Erythroblast (primary cell): ENCODE measurements around the gene FAM32A.
A peak's percentile ranks its signal among the peaks of the same experiment; 100 is the strongest.

Source experiments
- DNase-seq, 2 experiments: peaks; one replicate each; lab custom pipeline; 2025; lab: John Stamatoyannopoulos, UW
- GATA1 ChIP-seq: IDR thresholded peaks from 2 replicates; pipeline ENCODE4 v1.6.1; 2011; ENCODE audit warnings: low read depth, mild to moderate bottlenecking, control low read depth, low read length, moderate library complexity
- POLR2A ChIP-seq: IDR thresholded peaks from 2 replicates; pipeline ENCODE4 v1.6.1; 2011; ENCODE audit warnings: mild to moderate bottlenecking, low read length

Gene FAM32A

GRCh38 chr19:16201011-16201391 lies 15.8 kb downstream of the FAM32A start:
- no peak for DNase-seq

GRCh38 chr19:16202320-16203255 lies 17.4 kb downstream of the FAM32A start:
- no peak for TF ChIP-seq POLR2A
- TF ChIP-seq GATA1 = no peak
- no peak for DNase-seq

More at GRCh38 chr19:16201011-16201391, 15.8 kb downstream of the FAM32A start:
- TF ChIP-seq POLR2A = no peak
- TF ChIP-seq GATA1 = no peak

GRCh38 chr19:16203256-16204004 lies 18.2 kb downstream of the FAM32A start:
- DNase-seq = no peak
- TF ChIP-seq POLR2A (no peak), GATA1 (no peak)

GRCh38 chr19:16204005-16204294 lies 18.7 kb downstream of the FAM32A start:
- no peak for DNase-seq
- TF ChIP-seq POLR2A = no peak
- no peak for TF ChIP-seq GATA1

DNA sequence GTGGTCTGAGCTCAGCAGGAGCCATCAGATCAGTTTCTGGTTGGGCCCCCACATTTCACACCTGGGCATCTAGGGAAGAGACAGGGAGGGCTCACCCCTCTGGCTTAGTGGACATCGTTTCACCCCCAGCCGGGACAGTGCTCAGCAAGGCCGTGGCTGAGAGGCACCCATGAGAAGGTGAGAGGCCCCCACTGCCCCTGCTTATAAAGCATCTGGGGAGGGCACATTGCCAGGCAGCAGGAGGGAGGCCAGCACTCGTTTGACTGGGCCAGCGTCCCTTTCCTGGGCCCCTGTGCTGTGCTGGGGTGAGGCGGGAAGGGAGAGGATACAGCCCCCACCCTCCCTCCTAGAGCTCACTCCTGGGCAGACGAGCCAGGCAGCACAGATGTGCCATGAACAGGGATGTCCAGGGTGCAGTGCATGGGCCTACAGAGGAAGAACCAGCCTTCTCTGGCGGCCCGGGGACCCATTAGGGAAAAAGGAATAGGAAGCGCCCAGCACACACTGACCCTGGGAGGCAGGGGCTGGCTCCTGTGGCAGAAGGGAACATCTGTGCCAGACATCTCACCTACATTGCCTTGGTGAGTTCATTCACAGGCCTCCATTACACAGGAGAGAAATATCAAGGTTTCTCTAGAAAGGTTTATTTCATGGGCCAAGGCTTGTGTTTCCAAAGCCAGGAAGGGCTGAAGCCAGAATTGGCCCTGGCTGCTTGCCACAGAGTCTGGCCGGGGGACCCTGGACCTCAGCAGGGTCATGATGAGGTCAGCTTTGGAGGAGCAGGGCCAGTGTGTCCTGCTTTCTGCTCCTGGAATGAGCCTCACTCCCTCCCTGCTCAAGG lies 20.2 kb downstream of the FAM32A start:
- TF ChIP-seq GATA1 = no peak
- no peak for TF ChIP-seq POLR2A
- DNase-seq = no peak

DNA sequence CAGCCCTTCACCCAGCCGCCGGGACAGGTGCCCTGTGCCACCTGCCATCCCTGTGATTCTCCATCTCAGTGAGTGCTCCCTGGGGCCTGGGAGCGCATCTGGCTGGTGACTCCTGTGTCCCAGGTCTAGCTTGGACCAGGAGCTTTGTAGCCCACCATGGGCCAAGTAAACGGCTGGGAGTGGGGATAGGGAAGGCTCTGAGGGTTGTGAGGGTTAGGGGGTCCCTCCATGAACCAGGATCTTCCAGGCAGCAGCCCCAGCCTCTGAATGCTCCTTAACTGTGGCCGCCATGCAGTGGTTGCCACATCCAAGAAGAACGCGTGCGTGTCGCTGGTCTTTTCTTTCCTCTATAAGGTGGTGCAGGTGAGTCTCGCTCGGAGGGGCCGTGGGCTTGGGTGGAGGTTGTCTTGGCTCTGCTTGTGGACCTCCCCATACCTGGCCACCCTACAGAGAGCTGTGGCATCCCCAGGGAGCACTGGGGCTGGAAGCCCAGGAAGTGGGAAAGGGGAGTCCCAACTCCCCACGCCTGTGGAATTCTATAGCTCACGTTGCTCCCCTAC lies 20.9 kb downstream of the FAM32A start:
- TF ChIP-seq POLR2A = no peak
- no peak for DNase-seq

DNA sequence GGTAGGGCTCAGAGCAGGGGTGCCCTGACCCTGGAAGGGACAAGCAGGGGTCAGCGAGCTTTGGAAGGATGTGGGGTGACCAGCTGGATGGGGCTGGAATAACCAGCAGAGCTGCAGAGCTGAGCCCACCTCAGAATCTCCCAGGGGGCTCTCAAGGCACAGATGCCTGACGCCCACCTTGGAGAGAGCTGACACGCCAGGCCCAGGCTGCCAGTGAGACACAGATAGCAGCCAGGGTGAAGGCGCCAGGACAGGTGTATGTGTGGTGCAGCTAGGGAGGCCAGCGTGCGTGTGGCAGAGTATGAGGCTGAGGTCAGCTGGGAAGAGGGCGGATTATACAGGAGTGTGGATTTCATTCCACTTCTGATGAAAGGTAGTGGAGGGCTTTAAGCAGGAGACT lies 21.4 kb downstream of the FAM32A start:
- DNase-seq = no peak
- no peak for TF ChIP-seq POLR2A
- TF ChIP-seq GATA1 = no peak

GRCh38 chr19:16207063-16207462 lies 21.9 kb downstream of the FAM32A start:
- TF ChIP-seq POLR2A = no peak
- TF ChIP-seq GATA1 = no peak
- no peak for DNase-seq

GRCh38 chr19:16207490-16208025 lies 22.3 kb downstream of the FAM32A start:
- DNase-seq = no peak
- TF ChIP-seq POLR2A (no peak), GATA1 (no peak)

DNA sequence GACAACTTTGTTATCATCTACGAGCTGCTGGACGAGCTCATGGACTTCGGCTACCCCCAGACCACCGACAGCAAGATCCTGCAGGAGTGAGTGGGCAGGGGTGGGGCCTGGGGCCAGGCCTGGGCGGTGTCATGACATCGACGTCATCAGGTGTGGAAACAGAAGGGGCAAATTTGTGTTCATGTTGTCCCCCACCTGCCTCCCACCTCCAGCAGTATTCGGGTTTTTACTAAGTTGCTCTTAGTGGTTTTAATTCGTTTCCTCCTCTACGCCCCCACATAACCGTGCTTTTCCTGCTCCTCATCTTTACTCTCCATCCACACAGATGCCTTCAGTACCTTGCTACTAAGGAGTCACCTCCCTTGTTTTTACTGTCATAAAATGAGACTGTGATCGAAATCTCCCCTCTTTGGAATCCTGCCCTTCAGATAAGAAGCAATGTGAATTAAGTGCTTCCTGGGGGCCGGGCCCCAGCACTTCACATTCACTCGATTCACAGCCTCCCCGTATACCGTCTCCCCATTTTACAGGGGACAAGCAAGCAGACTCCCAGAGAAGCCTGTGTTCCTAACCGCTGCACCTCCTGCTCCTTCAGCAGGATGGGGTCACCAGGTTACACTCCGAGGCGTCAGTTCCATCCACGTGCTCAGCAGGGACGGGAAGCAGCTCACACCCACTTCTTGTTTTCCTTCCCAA lies 23.0 kb downstream of the FAM32A start:
- DNase-seq = no peak
- no peak for TF ChIP-seq GATA1
- TF ChIP-seq POLR2A = no peak

- peak; percentile 30 to 80 for DNase-seq
- no peak for TF ChIP-seq GATA1
- TF ChIP-seq POLR2A = no peak
These were observed 23.8 kb downstream of the FAM32A start for GRCh38 chr19:16208847-16209665.

GRCh38 chr19:16210168-16210567 lies 25.0 kb downstream of the FAM32A start:
- DNase-seq = no peak
- TF ChIP-seq POLR2A (no peak), GATA1 (no peak)
